HCT116 (cell line): ENCODE data around the gene ACVR1B. TPM values are rescaled to one million over a fixed set of nuclear protein-coding genes. Genes with fewer than 3 reads are reported as not detected.

Experiments used
- ATAC-seq: fragments of 200-7000 bp; cut with Tn5 transposase; 2 replicates; pipeline ENCODE4 v1.9.1; 2020; ENCODE audit warnings: mild to moderate bottlenecking, moderate library complexity
- BruUV-seq: library from RNA; stranded (reverse); fragments of 400-500 nt; replicated peaks from 2 replicates; lab custom pipeline; 2021; lab: Mats Ljungman, UMichigan
- CTCF ChIA-PET: fragments of 300-600 bp; sonication (Branson Sonifier 250); formaldehyde crosslinking; loops from one replicate; lab custom pipeline; 2021; ENCODE audit warnings: antibody characterized with exemption; lab: Charles Lee
- POLR2A ChIA-PET: fragments of 300-600, 350-600 bp; sonication (Branson Sonifier 250); formaldehyde crosslinking; loops from one replicate; lab custom pipeline; 2021; ENCODE audit warnings: antibody characterized with exemption; lab: Charles Lee
- RAD21 ChIA-PET, 2 experiments: fragments of 300-600 bp; sonication (Branson Sonifier 250); formaldehyde crosslinking; loops; one replicate each; lab custom pipeline; 2023; ENCODE audit warnings: low total read pairs in 2 of 2; ENCODE audit not compliant: uncharacterized antibody in 2 of 2, unreplicated experiment in 2 of 2, low non-redundant PET in 1 of 2; lab: Charles Lee
- DNase-seq: peaks from one replicate; pipeline ENCODE4 v3.0.0-alpha.2; 2010; ENCODE audit warnings: low read depth, low spot score
- H2AFZ ChIP-seq: fragments of 200-600 bp; shearing (Covaris generic), sonication (generic); 2 replicates; pipeline ENCODE4 v1.6.1; 2017; ENCODE audit warnings: low read depth, mixed run types, mixed read lengths, antibody characterized with exemption, low read length; ENCODE audit not compliant: poor library complexity, severe bottlenecking
- H3K27ac ChIP-seq: 2 replicates; pipeline ENCODE4 v1.5.1; 2012; ENCODE audit warnings: low read depth, low read length
- H3K27me3 ChIP-seq: fragments of 200-600 bp; sonication (generic); 2 replicates; pipeline ENCODE4 v1.6.1; 2016; ENCODE audit warnings: mixed run types, low read length, mixed read lengths; ENCODE audit not compliant: insufficient read depth
- H3K36me3 ChIP-seq, 2 experiments: fragments of 200-500 bp in 1 of 2; fragments of 200-600 bp in 1 of 2; sonication (Bioruptor generic) in 1 of 2; sonication (generic) in 1 of 2; 2 replicates each; pipeline versions ENCODE4 v1.5.1 to v1.6.1; 2014 to 2016; ENCODE audit warnings: low read length in 2 of 2, inconsistent platforms in 1 of 2, mixed read lengths in 1 of 2, mixed run types in 1 of 2; ENCODE audit not compliant: insufficient read depth in 2 of 2, control insufficient read depth in 1 of 2
- H3K4me1 ChIP-seq, 2 experiments: fragments of 200-600 bp in 1 of 2; sonication (generic) in 1 of 2; 2 replicates each; pipeline versions ENCODE4 v1.5.1 to v1.6.1; 2012 to 2017; ENCODE audit warnings: low read length in 2 of 2, inconsistent platforms in 1 of 2, mild to moderate bottlenecking in 1 of 2, mixed read lengths in 1 of 2, mixed run types in 1 of 2, moderate library complexity in 1 of 2; ENCODE audit not compliant: insufficient read depth in 2 of 2, control insufficient read depth in 1 of 2
- H3K4me2 ChIP-seq: fragments of 200-600 bp; sonication (generic); 2 replicates; pipeline ENCODE4 v1.6.1; 2017; ENCODE audit warnings: mixed run types, low read length, mixed read lengths
- H3K4me3 ChIP-seq, 2 experiments: fragments of 200-600 bp in 1 of 2; sonication (generic) in 1 of 2; replicated peaks in 1 of 2; 2 replicates each; pipeline ENCODE4 v1.5.1; 2011 to 2016; ENCODE audit warnings: low read length in 2 of 2, control low read depth in 1 of 2, low read depth in 1 of 2, mild to moderate bottlenecking in 1 of 2, mixed read lengths in 1 of 2, mixed run types in 1 of 2
- H3K79me2 ChIP-seq: fragments of 200-600 bp; sonication (generic); 2 replicates; pipeline ENCODE4 v1.6.1; 2017; ENCODE audit warnings: mild to moderate bottlenecking, mixed run types, low read length, moderate library complexity, mixed read lengths; ENCODE audit not compliant: insufficient read depth
- H3K9ac ChIP-seq: fragments of 200-600 bp; sonication (generic); 2 replicates; pipeline ENCODE4 v1.6.1; 2016; ENCODE audit warnings: low read length, mixed read lengths
- H3K9me2 ChIP-seq: fragments of 200-600 bp; sonication (generic), shearing (Covaris generic); 2 replicates; pipeline ENCODE4 v1.6.1; 2017; ENCODE audit warnings: mixed run types, mild to moderate bottlenecking, moderate library complexity; ENCODE audit not compliant: insufficient read depth
- H3K9me3 ChIP-seq, 2 experiments: fragments of 200-500 bp in 1 of 2; fragments of 200-600 bp in 1 of 2; sonication (Bioruptor generic) in 1 of 2; sonication (generic) in 1 of 2; 2 replicates each; pipeline ENCODE4 v1.6.1; 2014 to 2017; ENCODE audit warnings: low read length in 2 of 2, mixed read lengths in 2 of 2, inconsistent platforms in 1 of 2, low read depth in 1 of 2, mild to moderate bottlenecking in 1 of 2, mixed run types in 1 of 2, moderate library complexity in 1 of 2; ENCODE audit not compliant: control insufficient read depth in 1 of 2, insufficient read depth in 1 of 2
- H4K20me1 ChIP-seq: fragments of 200-600 bp; sonication (generic), shearing (Covaris generic); 2 replicates; pipeline ENCODE4 v1.6.1; 2017; ENCODE audit warnings: mixed run types, mild to moderate bottlenecking, moderate library complexity; ENCODE audit not compliant: insufficient read depth
- CEBPB ChIP-seq: IDR thresholded peaks from 2 replicates; pipeline ENCODE4 v1.6.1; 2012; ENCODE audit warnings: low read depth
- ELF1 ChIP-seq: IDR thresholded peaks from 2 replicates; pipeline ENCODE4 v1.6.1; 2012; ENCODE audit warnings: low read depth, borderline replicate concordance
- EZH2 ChIP-seq: fragments of 200-600 bp; sonication (generic); IDR thresholded peaks from 2 replicates; pipeline ENCODE4 v1.6.1; 2017; ENCODE audit warnings: antibody characterized with exemption, mixed run types
- FOSL1 ChIP-seq: IDR thresholded peaks from 2 replicates; pipeline ENCODE4 v1.6.1; 2012; ENCODE audit warnings: low read depth
- JUND ChIP-seq: IDR thresholded peaks from 2 replicates; pipeline ENCODE4 v1.6.1; 2012
- POLR2A ChIP-seq: IDR thresholded peaks from 2 replicates; pipeline ENCODE4 v1.7.0; 2011; ENCODE audit warnings: borderline replicate concordance; ENCODE audit not compliant: insufficient read depth, insufficient read length; ENCODE audit errors: extremely low read depth
- POLR2AphosphoS5 ChIP-seq: IDR thresholded peaks from 2 replicates; pipeline ENCODE4 v1.6.1; 2011; ENCODE audit warnings: mild to moderate bottlenecking, low read depth, low read length, moderate library complexity
- SP1 ChIP-seq: IDR thresholded peaks from 2 replicates; pipeline ENCODE4 v1.6.1; 2012; ENCODE audit warnings: low read depth
- TCF7L2 ChIP-seq: IDR thresholded peaks from 2 replicates; pipeline ENCODE4 v1.7.0; 2011; ENCODE audit warnings: borderline replicate concordance, inconsistent platforms; ENCODE audit not compliant: insufficient read depth, insufficient read length; ENCODE audit errors: extremely low read depth
- ZFX ChIP-seq: fragments of 450-650 bp; IDR thresholded peaks from 2 replicates; pipeline ENCODE4 v1.6.1; 2017
- intact Hi-C: fragments of 100-400 bp; cut with micrococcal nuclease; formaldehyde crosslinking; loops from 2 replicates; pipeline ENCODE4 v1.10.0; 2022
- total RNA-seq: library from RNA; stranded (reverse); gene quantifications from one replicate; pipeline ENCODE4 v1.2.1, GENCODE V29; 2021; ENCODE audit not compliant: unreplicated experiment
- TF ChIP-seq, protein P1 (sequence below): IDR thresholded peaks from 2 replicates; pipeline ENCODE4 v1.6.1; 2012; ENCODE audit warnings: low read depth
- TF ChIP-seq, protein P2 (sequence below): IDR thresholded peaks from 2 replicates; pipeline ENCODE4 v1.6.1; 2012
- TF ChIP-seq, protein P3 (sequence below): IDR thresholded peaks from 2 replicates; pipeline ENCODE4 v1.6.1; 2011; ENCODE audit warnings: mild to moderate bottlenecking, low read length, moderate library complexity; ENCODE audit not compliant: insufficient replicate concordance; ENCODE audit errors: extremely low read depth
- TF ChIP-seq, protein P4 (sequence below): IDR thresholded peaks from 2 replicates; pipeline ENCODE4 v1.6.1; 2012

ACVR1B gene
- total RNA-seq, 1 experiment from 2014 or later: 22.7 TPM

DNA sequence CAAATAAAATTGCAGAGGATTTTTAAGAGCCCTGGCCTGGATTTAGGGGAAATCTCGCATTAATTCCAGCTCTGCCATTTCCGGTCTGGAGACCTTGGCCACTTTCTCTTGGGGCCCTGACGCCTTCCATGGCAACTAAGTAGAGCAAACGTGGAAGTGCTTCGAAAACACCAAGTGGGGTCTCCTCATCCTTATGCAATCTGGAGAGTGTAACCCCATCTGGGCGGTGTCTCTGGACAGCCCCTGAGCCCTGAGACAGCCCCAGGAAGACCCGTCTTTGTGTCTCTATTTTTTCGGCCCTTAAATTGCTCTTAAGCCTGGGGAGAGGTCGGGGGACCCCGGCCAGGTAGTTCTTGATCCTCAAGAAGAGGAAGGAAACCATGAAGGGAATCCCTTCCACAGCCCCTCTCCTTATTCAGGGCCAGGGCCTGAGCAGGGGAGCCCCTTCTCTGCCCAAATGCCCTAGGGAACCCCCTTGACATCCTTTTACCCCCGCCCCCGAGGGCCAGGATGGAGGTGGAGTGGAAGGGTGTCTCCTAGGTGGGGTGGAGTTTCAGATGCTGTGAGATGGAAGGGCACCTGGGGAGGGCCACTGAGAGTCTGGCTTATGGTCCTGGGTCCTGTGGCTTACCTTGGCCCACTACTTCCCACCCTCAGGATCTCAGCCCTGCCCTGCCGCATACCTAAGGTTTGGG, 82.1 kb downstream of the ACVR1B start:
- Histone ChIP-seq H3K9me2 (no peaks in the 10 kb centered on the region), H3K4me1 (peaks cover 28 to 56% of the 10 kb centered on the region in 2 experiments), H3K4me3 (peak overlapping the region; percentile 25 to 47), H3K36me3 (no peaks in the 10 kb centered on the region), H3K79me2 (peaks cover 11% of the 10 kb centered on the region; the same call in 1 of the 2 replicates), H3K27me3 (no peaks in the 10 kb centered on the region), H3K4me2 (peak overlapping the region; percentile 75), H2AFZ (no peak overlapping the region), H3K27ac (no peak overlapping the region), H3K9me3 (no peaks in the 10 kb centered on the region), H3K9ac (peak overlapping the region; percentile 60), H4K20me1 (no peaks in the 10 kb centered on the region)
- no peak for DNase-seq
- ChIA-PET POLR2A (interaction anchor here (0.9 to 5.1 kb wide), 9 partner anchors 9 to 247 kb away, joined by 3 to 40 read pairs (median 5); partner anchors contain the start of genes ATG101 and NR4A1), RAD21 (no interaction called here), CTCF (interaction anchor here (0.6 to 5.2 kb wide), 12 partner anchors 7 to 837 kb away, joined by 3 to 29 read pairs (median 6); partner anchors contain the start of gene NR4A1)
- no peak for TF ChIP-seq CEBPB
- peak; percentile 2; the same call in 1 of the 2 replicates for TF ChIP-seq ZFX
- no peak for TF ChIP-seq ELF1
- no peak for ATAC-seq
- TSS peak; percentile 92 for BruUV-seq
- intact Hi-C loops: no loop called here

DNA sequence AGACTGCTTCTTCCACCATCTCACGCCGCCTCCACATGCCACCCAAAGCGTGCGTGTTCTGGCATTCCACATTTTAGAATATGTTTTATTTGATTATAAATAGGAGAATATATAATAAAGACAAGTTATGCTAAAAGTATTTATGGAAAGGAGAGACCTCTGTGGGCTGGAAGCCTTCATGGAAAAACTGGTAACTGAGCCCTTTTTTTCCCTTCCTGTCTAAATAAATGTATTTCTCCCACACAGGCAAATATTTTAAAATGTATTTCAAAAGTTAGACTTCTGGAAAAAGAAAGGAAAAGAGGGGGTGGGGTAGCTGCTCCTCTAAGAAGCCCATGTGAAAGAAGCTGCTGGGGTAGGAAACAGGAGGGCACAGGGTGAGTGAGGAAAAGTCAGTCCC, 83.7 kb downstream of the ACVR1B start:
- ChIA-PET POLR2A (no interaction called here), RAD21 (no interaction called here), CTCF (interaction anchor here (1.1 to 5.2 kb wide), 2 partner anchors 10 to 16 kb away, joined by 4 to 29 read pairs; partner anchors contain the start of gene NR4A1)
- no peaks in the 10 kb centered on the region for H3K27me3 ChIP-seq
- peaks cover 26% of the 10 kb centered on the region for H3K79me2 ChIP-seq
- no peaks in the 10 kb centered on the region for H3K9me2 ChIP-seq
- H3K4me1 ChIP-seq: peaks cover 17 to 43% of the 10 kb centered on the region in 2 experiments
- no peak overlapping the region for H3K4me3 ChIP-seq
- H3K27ac ChIP-seq: no peak overlapping the region
- H3K9me3 ChIP-seq: no peaks in the 10 kb centered on the region
- H3K36me3 ChIP-seq: no peaks in the 10 kb centered on the region
- H3K4me2 ChIP-seq: no peak overlapping the region
- no peak overlapping the region for H2AFZ ChIP-seq
- H3K9ac ChIP-seq: no peak overlapping the region
- intact Hi-C loops: no loop called here
- no peak for ATAC-seq
- no peak for DNase-seq
- BruUV-seq: no TSS peak
- H4K20me1 ChIP-seq: no peaks in the 10 kb centered on the region
- TF ChIP-seq CEBPB: no peak
- no peak for TF ChIP-seq SP1
- TF ChIP-seq, protein P1, sequence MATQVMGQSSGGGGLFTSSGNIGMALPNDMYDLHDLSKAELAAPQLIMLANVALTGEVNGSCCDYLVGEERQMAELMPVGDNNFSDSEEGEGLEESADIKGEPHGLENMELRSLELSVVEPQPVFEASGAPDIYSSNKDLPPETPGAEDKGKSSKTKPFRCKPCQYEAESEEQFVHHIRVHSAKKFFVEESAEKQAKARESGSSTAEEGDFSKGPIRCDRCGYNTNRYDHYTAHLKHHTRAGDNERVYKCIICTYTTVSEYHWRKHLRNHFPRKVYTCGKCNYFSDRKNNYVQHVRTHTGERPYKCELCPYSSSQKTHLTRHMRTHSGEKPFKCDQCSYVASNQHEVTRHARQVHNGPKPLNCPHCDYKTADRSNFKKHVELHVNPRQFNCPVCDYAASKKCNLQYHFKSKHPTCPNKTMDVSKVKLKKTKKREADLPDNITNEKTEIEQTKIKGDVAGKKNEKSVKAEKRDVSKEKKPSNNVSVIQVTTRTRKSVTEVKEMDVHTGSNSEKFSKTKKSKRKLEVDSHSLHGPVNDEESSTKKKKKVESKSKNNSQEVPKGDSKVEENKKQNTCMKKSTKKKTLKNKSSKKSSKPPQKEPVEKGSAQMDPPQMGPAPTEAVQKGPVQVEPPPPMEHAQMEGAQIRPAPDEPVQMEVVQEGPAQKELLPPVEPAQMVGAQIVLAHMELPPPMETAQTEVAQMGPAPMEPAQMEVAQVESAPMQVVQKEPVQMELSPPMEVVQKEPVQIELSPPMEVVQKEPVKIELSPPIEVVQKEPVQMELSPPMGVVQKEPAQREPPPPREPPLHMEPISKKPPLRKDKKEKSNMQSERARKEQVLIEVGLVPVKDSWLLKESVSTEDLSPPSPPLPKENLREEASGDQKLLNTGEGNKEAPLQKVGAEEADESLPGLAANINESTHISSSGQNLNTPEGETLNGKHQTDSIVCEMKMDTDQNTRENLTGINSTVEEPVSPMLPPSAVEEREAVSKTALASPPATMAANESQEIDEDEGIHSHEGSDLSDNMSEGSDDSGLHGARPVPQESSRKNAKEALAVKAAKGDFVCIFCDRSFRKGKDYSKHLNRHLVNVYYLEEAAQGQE: no peak
- no peak for TF ChIP-seq JUND
- no peak for TF ChIP-seq FOSL1
- TF ChIP-seq, protein P2, sequence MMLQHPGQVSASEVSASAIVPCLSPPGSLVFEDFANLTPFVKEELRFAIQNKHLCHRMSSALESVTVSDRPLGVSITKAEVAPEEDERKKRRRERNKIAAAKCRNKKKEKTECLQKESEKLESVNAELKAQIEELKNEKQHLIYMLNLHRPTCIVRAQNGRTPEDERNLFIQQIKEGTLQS: no peak
- TF ChIP-seq POLR2A: no peak
- TF ChIP-seq TCF7L2: no peak
- TF ChIP-seq, protein P3, sequence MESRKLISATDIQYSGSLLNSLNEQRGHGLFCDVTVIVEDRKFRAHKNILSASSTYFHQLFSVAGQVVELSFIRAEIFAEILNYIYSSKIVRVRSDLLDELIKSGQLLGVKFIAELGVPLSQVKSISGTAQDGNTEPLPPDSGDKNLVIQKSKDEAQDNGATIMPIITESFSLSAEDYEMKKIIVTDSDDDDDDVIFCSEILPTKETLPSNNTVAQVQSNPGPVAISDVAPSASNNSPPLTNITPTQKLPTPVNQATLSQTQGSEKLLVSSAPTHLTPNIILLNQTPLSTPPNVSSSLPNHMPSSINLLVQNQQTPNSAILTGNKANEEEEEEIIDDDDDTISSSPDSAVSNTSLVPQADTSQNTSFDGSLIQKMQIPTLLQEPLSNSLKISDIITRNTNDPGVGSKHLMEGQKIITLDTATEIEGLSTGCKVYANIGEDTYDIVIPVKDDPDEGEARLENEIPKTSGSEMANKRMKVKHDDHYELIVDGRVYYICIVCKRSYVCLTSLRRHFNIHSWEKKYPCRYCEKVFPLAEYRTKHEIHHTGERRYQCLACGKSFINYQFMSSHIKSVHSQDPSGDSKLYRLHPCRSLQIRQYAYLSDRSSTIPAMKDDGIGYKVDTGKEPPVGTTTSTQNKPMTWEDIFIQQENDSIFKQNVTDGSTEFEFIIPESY: no peak
- TF ChIP-seq POLR2AphosphoS5: no peak
- TF ChIP-seq EZH2: no peak
- TF ChIP-seq, protein P4, sequence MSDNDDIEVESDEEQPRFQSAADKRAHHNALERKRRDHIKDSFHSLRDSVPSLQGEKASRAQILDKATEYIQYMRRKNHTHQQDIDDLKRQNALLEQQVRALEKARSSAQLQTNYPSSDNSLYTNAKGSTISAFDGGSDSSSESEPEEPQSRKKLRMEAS: no peak
- TF ChIP-seq ELF1: no peak
